Suppressor macrophage treated with lipopolysaccharide for 4 hours (primary cell): Measurements from ENCODE around the gene LRFN4.
"Not testable (repeated sequence)": the region's sequence is repeated elsewhere in the genome, so short reads cannot be mapped to it uniquely, and the experiment has no call there.

Experiments used
- DNase-seq: peaks from one replicate; pipeline ENCODE4 v3.0.0-alpha.2; 2020

The LRFN4 gene

GRCh38 chr11:66856496-66857233 lies at the start of gene LRFN4:
Gene LRFN4 (plus strand): TSS chr11:66857064. CDS start chr11:66857745, 681 bp downstream.
- DNase-seq = peak; percentile 64

- DNase-seq = no peak
Measured at GRCh38 chr11:66809592-66809991, 47.3 kb upstream of the LRFN4 start.

- DNase-seq = no peak
Measured at GRCh38 chr11:66810576-66811185, 46.2 kb upstream of the LRFN4 start.

GRCh38 chr11:66814678-66815077 lies 42.2 kb upstream of the LRFN4 start:
- DNase-seq = no peak

- no peak for DNase-seq
Measured at GRCh38 chr11:66815646-66816045, 41.2 kb upstream of the LRFN4 start.

- no peak for DNase-seq
Measured at GRCh38 chr11:66818231-66818955, 38.5 kb upstream of the LRFN4 start.

GRCh38 chr11:66820381-66820780 lies 36.5 kb upstream of the LRFN4 start:
- no peak for DNase-seq

- DNase-seq = no peak
Measured at GRCh38 chr11:66820901-66821300, 36.0 kb upstream of the LRFN4 start.

GRCh38 chr11:66823700-66824099 lies 33.2 kb upstream of the LRFN4 start:
- no peak for DNase-seq

GRCh38 chr11:66824573-66824972 lies 32.3 kb upstream of the LRFN4 start:
- not testable (repeated sequence) for DNase-seq

GRCh38 chr11:66834539-66834845 lies 22.4 kb upstream of the LRFN4 start:
- DNase-seq = no peak

- DNase-seq = no peak
Measured at GRCh38 chr11:66834943-66835342, 21.9 kb upstream of the LRFN4 start.

GRCh38 chr11:66835768-66836405 lies 21.0 kb upstream of the LRFN4 start:
- DNase-seq = no peak

- DNase-seq = no peak
Measured at GRCh38 chr11:66840317-66841091, 16.4 kb upstream of the LRFN4 start.

- DNase-seq = no peak
Measured at GRCh38 chr11:66841861-66842260, 15.0 kb upstream of the LRFN4 start.

- no peak for DNase-seq
Measured at GRCh38 chr11:66842501-66842895, 14.4 kb upstream of the LRFN4 start.

GRCh38 chr11:66842896-66843775 lies 13.7 kb upstream of the LRFN4 start, which contains the start of gene RCE1:
Gene RCE1 (plus strand): TSS chr11:66843441. CDS start chr11:66843456, 15 bp downstream.
- peak; percentile 97 for DNase-seq

GRCh38 chr11:66843776-66844495 lies 12.9 kb upstream of the LRFN4 start:
- no peak for DNase-seq

- no peak for DNase-seq
Measured at GRCh38 chr11:66844496-66845142, 12.2 kb upstream of the LRFN4 start.

GRCh38 chr11:66845143-66845875 lies 11.6 kb upstream of the LRFN4 start:
- DNase-seq = no peak
